Measurements from ENCODE around the gene RAB3B.

- TF ChIP-seq EZH2phosphoT487 (IDR thresholded peaks at IDR 0.05; ENCODE audit: low read depth), result no peak
- TF ChIP-seq, protein P1, sequence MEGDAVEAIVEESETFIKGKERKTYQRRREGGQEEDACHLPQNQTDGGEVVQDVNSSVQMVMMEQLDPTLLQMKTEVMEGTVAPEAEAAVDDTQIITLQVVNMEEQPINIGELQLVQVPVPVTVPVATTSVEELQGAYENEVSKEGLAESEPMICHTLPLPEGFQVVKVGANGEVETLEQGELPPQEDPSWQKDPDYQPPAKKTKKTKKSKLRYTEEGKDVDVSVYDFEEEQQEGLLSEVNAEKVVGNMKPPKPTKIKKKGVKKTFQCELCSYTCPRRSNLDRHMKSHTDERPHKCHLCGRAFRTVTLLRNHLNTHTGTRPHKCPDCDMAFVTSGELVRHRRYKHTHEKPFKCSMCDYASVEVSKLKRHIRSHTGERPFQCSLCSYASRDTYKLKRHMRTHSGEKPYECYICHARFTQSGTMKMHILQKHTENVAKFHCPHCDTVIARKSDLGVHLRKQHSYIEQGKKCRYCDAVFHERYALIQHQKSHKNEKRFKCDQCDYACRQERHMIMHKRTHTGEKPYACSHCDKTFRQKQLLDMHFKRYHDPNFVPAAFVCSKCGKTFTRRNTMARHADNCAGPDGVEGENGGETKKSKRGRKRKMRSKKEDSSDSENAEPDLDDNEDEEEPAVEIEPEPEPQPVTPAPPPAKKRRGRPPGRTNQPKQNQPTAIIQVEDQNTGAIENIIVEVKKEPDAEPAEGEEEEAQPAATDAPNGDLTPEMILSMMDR (IDR thresholded peaks at IDR 0.05; ENCODE audit: low read depth, low read length), result no peak
Observed at GRCh38 chr1:51928896-51929295, 61.6 kb downstream of the RAB3B start.

All from OCI-LY3 (cell line).